Gastroesophageal sphincter (tissue), 3 donors: ENCODE measurements around the gene MIA2.

ENCODE experiments used
- CTCF ChIP-seq, 4 experiments: fragments of 200-600 bp in 2 of 4; fragments of 450-650 bp in 2 of 4; sonication (generic) in 1 of 4; IDR thresholded peaks; one replicate each; pipeline ENCODE4 v1.5.1; 2017 to 2019; ENCODE audit warnings: antibody characterized with exemption in 4 of 4, mild to moderate bottlenecking in 2 of 4, moderate library complexity in 2 of 4
- EP300 ChIP-seq: sonication (generic); formaldehyde crosslinking; IDR thresholded peaks from one replicate; pipeline ENCODE4 v1.6.1; 2017; ENCODE audit warnings: antibody characterized with exemption, mild to moderate bottlenecking
- POLR2A ChIP-seq, 2 donors: fragments of 450-650 bp; IDR thresholded peaks; one replicate each; pipeline ENCODE4 v1.6.1; 2017; ENCODE audit warnings: antibody characterized with exemption in 2 of 2, mild to moderate bottlenecking in 2 of 2, moderate library complexity in 1 of 2
- POLR2AphosphoS5 ChIP-seq: sonication (generic); formaldehyde crosslinking; IDR thresholded peaks from one replicate; pipeline ENCODE4 v1.6.1; 2017; ENCODE audit warnings: antibody characterized with exemption

GRCh38 chr14:39247256-39247655 lies 13.5 kb downstream of the MIA2 start:
- TF ChIP-seq POLR2AphosphoS5, result no peak
- TF ChIP-seq POLR2A (IDR thresholded peaks at IDR 0.05), result no peak
- TF ChIP-seq EP300, result no peak
- TF ChIP-seq CTCF (IDR thresholded peaks at IDR 0.05), result no peak
